AG04450 (cell line): ENCODE measurements around the gene GNA12. TPM values are rescaled to one million over a fixed set of nuclear protein-coding genes. Genes with fewer than 3 reads are reported as not detected.

Experiments used
- CTCF ChIA-PET: fragments of 300-600, 350-600 bp; formaldehyde crosslinking; extraction: SDS; loops from one replicate; lab custom pipeline; 2022; ENCODE audit warnings: antibody characterized with exemption, inconsistent platforms; lab: Charles Lee
- POLR2A ChIA-PET: fragments of 350-600 bp; formaldehyde crosslinking; extraction: SDS; loops from one replicate; lab custom pipeline; 2021; ENCODE audit warnings: antibody characterized with exemption, inconsistent platforms; lab: Yijun Ruan, JAX
- DNase-seq: peaks from one replicate; pipeline ENCODE4 v3.0.0-alpha.2; 2011; ENCODE audit warnings: low read depth, low spot score
- H3K27ac ChIP-seq: one replicate; pipeline ENCODE4 v1.5.1; 2012; ENCODE audit warnings: low read depth, low read length, control low read depth
- H3K27me3 ChIP-seq: one replicate; pipeline ENCODE4 v1.6.0; 2012; ENCODE audit warnings: low read length; ENCODE audit not compliant: control insufficient read depth, insufficient read depth
- H3K4me3 ChIP-seq: 2 replicates; pipeline ENCODE4 v1.5.1; 2011; ENCODE audit warnings: mild to moderate bottlenecking, low read depth, low read length, control low read depth
- H3K9me3 ChIP-seq: 2 replicates; pipeline ENCODE4 v1.5.1; 2012; ENCODE audit warnings: low read length; ENCODE audit not compliant: control insufficient read depth, insufficient read depth
- polyA plus RNA-seq: library from polyadenylated mRNA; depleted of rRNA; stranded (reverse); fragments of >200 nt; gene quantifications from 2 replicates; pipeline ENCODE4 v1.2.3, GENCODE V29; 2011
- TF ChIP-seq, protein P1 (sequence below): IDR thresholded peaks from 2 replicates; pipeline ENCODE4 v1.5.1; 2011; ENCODE audit warnings: low read depth, low read length, control low read depth, inconsistent platforms

Gene GNA12
- polyA plus RNA-seq, 1 experiment, result 97.4 TPM

- no peak overlapping the region for H3K4me3 ChIP-seq
- no peak for DNase-seq
- peaks cover 19% of the 10 kb centered on the region for H3K9me3 ChIP-seq
- no peaks in the 10 kb centered on the region for H3K27me3 ChIP-seq
- no peak overlapping the region for H3K27ac ChIP-seq
- POLR2A ChIA-PET, result no interaction called here
- TF ChIP-seq, protein P1, sequence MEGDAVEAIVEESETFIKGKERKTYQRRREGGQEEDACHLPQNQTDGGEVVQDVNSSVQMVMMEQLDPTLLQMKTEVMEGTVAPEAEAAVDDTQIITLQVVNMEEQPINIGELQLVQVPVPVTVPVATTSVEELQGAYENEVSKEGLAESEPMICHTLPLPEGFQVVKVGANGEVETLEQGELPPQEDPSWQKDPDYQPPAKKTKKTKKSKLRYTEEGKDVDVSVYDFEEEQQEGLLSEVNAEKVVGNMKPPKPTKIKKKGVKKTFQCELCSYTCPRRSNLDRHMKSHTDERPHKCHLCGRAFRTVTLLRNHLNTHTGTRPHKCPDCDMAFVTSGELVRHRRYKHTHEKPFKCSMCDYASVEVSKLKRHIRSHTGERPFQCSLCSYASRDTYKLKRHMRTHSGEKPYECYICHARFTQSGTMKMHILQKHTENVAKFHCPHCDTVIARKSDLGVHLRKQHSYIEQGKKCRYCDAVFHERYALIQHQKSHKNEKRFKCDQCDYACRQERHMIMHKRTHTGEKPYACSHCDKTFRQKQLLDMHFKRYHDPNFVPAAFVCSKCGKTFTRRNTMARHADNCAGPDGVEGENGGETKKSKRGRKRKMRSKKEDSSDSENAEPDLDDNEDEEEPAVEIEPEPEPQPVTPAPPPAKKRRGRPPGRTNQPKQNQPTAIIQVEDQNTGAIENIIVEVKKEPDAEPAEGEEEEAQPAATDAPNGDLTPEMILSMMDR, result no peak
- CTCF ChIA-PET, result interaction anchor here (2.1 kb wide), 1 partner anchor 12 kb away, joined by 6 read pairs; no protein-coding TSS in a partner anchor
These were observed 121.5 kb downstream of the GNA12 start for GRCh38 chr7:2722591-2722990.

DNA sequence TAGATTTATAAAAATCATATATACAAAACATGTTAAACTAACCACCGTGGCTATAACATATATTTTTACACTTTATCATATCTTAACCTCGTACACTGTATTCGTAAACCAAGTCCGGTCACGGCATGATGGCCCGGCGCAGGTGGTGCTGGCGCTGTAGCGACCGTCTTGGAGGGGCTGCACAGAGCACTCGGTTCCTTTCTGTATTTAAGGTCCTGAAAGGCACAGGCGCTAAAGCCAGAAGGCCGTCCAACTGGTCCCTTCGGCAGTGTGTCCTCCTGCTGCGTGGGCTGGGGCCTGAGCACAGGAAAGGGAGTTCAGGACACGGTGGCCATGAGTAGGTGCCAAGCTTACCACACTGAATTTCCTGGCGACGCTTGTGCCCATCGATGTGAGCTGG is 122.3 kb downstream of the GNA12 start:
- TF ChIP-seq, protein P1, result no peak
- ChIA-PET CTCF (interaction anchor here (2.1 kb wide), 1 partner anchor 12 kb away, joined by 6 read pairs; no protein-coding TSS in a partner anchor), POLR2A (no interaction called here)
- Histone ChIP-seq H3K27me3 (no peaks in the 10 kb centered on the region), H3K9me3 (peaks cover 23% of the 10 kb centered on the region), H3K27ac (no peak overlapping the region), H3K4me3 (no peak overlapping the region)
- no peak for DNase-seq

DNA sequence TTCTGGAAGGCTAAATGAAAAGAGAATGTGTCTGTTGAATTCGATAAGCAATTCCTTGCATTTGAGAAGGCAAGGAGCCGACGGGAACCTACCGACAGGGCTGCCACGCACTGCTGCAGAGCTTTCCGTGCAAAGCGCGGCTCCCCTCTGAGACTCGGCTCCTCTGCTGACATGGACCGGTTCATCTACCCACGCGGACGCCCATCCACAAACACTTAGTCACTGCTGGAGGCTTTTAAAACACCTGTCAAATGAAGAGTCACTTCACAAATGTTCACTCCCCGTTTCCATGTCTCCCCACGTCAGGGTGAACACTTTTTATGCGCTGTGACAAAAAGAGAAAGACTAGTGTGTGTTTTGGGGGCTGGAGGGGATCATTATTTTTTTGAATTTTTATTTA is 124.1 kb downstream of the GNA12 start:
- POLR2A ChIA-PET, result no interaction called here
- no peak for DNase-seq
- Histone ChIP-seq H3K27ac (no peak overlapping the region), H3K9me3 (peaks cover 26% of the 10 kb centered on the region), H3K27me3 (no peaks in the 10 kb centered on the region), H3K4me3 (no peak overlapping the region)
- TF ChIP-seq, protein P1, result no peak
- CTCF ChIA-PET, result interaction anchor here (0.8 to 2.0 kb wide), 3 partner anchors 7 to 49 kb away, joined by 3 to 8 read pairs (median 3); no protein-coding TSS in a partner anchor

- Histone ChIP-seq H3K27me3 (no peaks in the 10 kb centered on the region), H3K4me3 (no peak overlapping the region), H3K27ac (no peak overlapping the region), H3K9me3 (peaks cover 32% of the 10 kb centered on the region)
- POLR2A ChIA-PET, result interaction anchor here (0.7 kb wide), 2 partner anchors 61 to 143 kb away, joined by 3 to 4 read pairs; no protein-coding TSS in a partner anchor
- TF ChIP-seq, protein P1, result peak; percentile 41
- DNase-seq, result no peak
- CTCF ChIA-PET, result interaction anchor here (0.8 to 2.0 kb wide), 5 partner anchors 8 to 99 kb away, joined by 3 to 8 read pairs (median 3); no protein-coding TSS in a partner anchor
These were observed 125.1 kb downstream of the GNA12 start for GRCh38 chr7:2719007-2719406.

DNA sequence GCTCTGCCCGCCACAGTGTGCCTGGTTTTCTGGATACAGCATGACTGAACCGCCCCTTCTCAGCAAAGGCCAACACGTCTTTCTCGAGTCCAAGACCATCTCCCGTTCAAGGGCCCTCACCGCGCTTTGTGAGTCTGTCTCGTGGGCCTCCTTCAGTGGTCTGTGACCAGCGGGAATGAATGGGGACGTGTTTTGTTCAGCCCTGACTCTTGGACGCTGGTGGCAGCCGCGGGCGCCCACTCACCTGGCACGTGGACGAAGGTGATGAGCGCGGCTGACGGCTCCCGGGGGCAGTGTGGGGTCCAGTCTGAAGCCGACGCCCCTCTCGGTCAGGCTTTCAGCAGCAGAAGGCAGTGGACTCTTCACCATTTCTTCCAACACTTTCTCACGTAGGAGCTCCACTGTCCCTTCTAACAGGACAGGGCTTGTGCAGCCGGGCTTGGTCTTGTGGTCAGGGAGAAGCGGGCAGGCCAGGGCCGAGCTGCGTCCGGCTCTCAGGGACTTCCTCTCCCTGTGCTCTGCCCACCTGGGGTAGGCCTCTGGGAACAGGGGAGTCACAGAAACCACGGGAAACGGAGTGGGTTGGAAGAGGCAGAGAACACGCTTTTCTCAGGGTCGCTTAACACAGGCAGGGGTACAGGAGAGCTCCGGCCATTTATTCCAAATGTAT is 125.7 kb downstream of the GNA12 start:
- CTCF ChIA-PET, result interaction anchor here (0.8 to 2.0 kb wide), 4 partner anchors 8 to 100 kb away, joined by 3 to 8 read pairs (median 3); no protein-coding TSS in a partner anchor
- Histone ChIP-seq H3K27ac (no peak overlapping the region), H3K27me3 (no peaks in the 10 kb centered on the region), H3K9me3 (peaks cover 32% of the 10 kb centered on the region), H3K4me3 (no peak overlapping the region)
- POLR2A ChIA-PET, result no interaction called here
- DNase-seq, result no peak
- TF ChIP-seq, protein P1, result no peak
